H1 (cell line): ENCODE results near the gene NAV2. TPM values are rescaled to one million over a fixed set of nuclear protein-coding genes. Genes with fewer than 3 reads are reported as not detected.

ENCODE experiments used
- BACH1 ChIP-seq: IDR thresholded peaks from 2 replicates; pipeline ENCODE4 v1.6.1; 2012; ENCODE audit warnings: low read length, improper control_type of control experiment
- BRCA1 ChIP-seq: IDR thresholded peaks from 2 replicates; pipeline ENCODE4 v1.6.1; 2012; ENCODE audit warnings: low read depth, low read length, improper control_type of control experiment
- CHD2 ChIP-seq: IDR thresholded peaks from 2 replicates; pipeline ENCODE4 v1.6.1; 2012; ENCODE audit warnings: low read length, improper control_type of control experiment
- CTBP2 ChIP-seq: IDR thresholded peaks from 2 replicates; pipeline ENCODE4 v1.7.0; 2011; ENCODE audit warnings: borderline replicate concordance, mild to moderate bottlenecking, moderate library complexity, mixed read lengths, low read length; ENCODE audit not compliant: insufficient read depth, insufficient read length
- EZH2 ChIP-seq: fragments of 200-600 bp; sonication (generic); IDR thresholded peaks from 2 replicates; pipeline ENCODE4 v1.7.1; 2012; ENCODE audit warnings: low read depth, mild to moderate bottlenecking, moderate library complexity, low read length, inconsistent platforms; ENCODE audit not compliant: severe bottlenecking
- JUN ChIP-seq: IDR thresholded peaks from 2 replicates; pipeline ENCODE4 v1.6.1; 2011; ENCODE audit warnings: low read depth, mild to moderate bottlenecking, improper control_type of control experiment, low read length
- KDM1A ChIP-seq: fragments of 200-600, 300-600 bp; sonication (generic); IDR thresholded peaks from 2 replicates; pipeline ENCODE4 v1.7.1; 2016; ENCODE audit warnings: mild to moderate bottlenecking, low read length, borderline replicate concordance
- NRF1 ChIP-seq: IDR thresholded peaks from 2 replicates; pipeline ENCODE4 v1.6.1; 2011; ENCODE audit warnings: mild to moderate bottlenecking, low read depth, low read length, improper control_type of control experiment
- POLR2A ChIP-seq, 2 experiments: IDR thresholded peaks; 1 replicate in 1 of 2; 2 replicates in 1 of 2; pipeline ENCODE4 v1.6.1; 2011; ENCODE audit warnings: low read depth in 2 of 2, low read length in 2 of 2, mild to moderate bottlenecking in 2 of 2; ENCODE audit errors: control extremely low read depth in 1 of 2
- RXRA ChIP-seq: IDR thresholded peaks from 2 replicates; pipeline ENCODE4 v1.6.1; 2011; ENCODE audit warnings: low read depth, mild to moderate bottlenecking, low read length, moderate library complexity; ENCODE audit not compliant: insufficient read depth
- polyA plus RNA-seq, 7 experiments: library from polyadenylated mRNA; depleted of rRNA in 3 of 7; stranded (reverse) in 5 of 7; unstranded in 2 of 7; fragments of >200 nt in 5 of 7; fragments of 200-250 nt in 2 of 7; gene quantifications; 1 replicate in 5 of 7; 2 replicates in 1 of 7; 4 replicates in 1 of 7; pipeline versions ENCODE4 v1.2.1 to v1.2.3, GENCODE V29; 2011 to 2013; ENCODE audit warnings: missing spikeins in 2 of 7, mixed read lengths in 2 of 7
- total RNA-seq: library from RNA; stranded (reverse); fragmentation: NEBNext Ultra II Directional; extraction: Animal tissue kit (Norgen Biotek cat#: 25700); gene quantifications from 2 replicates; pipeline ENCODE4 v1.2.1, GENCODE V29; 2021
- TF ChIP-seq, protein P1 (sequence below), 3 experiments: IDR thresholded peaks; 1 replicate in 2 of 3; 2 replicates in 1 of 3; pipeline versions ENCODE4 v1.5.1 to v1.6.1; 2011; ENCODE audit warnings: low read length in 3 of 3, mild to moderate bottlenecking in 3 of 3, inconsistent platforms in 2 of 3, low read depth in 1 of 3, moderate library complexity in 1 of 3; ENCODE audit not compliant: insufficient read depth in 1 of 3; ENCODE audit errors: control extremely low read depth in 1 of 3

NAV2 gene
- total and polyA plus RNA-seq, 2 of the 8 experiments (the other 6 are each of a cell fraction or from before 2014, with no cell fraction given): 35.6 to 73.6 TPM

DNA sequence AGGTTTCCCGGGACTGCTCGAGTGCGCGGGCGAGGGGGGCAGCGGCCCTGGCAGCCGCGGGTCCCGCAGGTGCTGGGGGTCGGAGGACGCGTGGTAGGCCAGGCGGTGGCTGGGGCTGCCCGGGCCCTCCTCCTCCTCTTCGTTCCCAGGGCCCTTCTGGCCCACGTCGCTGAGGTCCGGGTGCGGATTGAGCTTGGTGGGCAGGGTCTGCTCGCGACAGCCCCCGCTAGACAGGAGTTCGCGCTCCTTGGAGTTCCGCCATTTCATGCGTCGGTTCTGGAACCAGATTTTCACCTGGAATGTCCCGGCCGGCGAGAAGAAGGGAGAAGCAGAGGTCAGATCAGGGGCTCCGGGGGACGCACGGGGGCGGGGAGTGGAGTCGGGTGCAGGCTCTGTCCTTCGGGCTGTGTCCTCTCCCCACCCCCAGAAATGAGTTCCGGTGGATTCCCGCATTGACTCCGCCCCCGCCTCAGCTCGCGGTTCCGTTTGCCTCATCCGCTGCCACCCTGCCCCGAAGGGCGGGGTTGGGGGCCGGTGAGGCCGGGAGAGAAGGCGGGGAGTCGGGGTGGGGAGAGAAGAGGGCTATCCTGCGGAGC is 443.7 kb downstream of the NAV2 start (continued):
- TF ChIP-seq EZH2: peak; percentile 80
- no peak for TF ChIP-seq POLR2A (IDR thresholded peaks at IDR 0.05; ENCODE audit: control extremely low read depth in 1 of 2, low read depth in 2 of 2, low read length in 2 of 2)
- no peak for TF ChIP-seq KDM1A
- TF ChIP-seq CHD2: peak; percentile 66
- TF ChIP-seq CTBP2: no peak
- no peak for TF ChIP-seq JUN
- TF ChIP-seq BRCA1: no peak
- no peak for TF ChIP-seq RXRA
- no peak for TF ChIP-seq BACH1
- no peak for TF ChIP-seq NRF1
- TF ChIP-seq, protein P1, sequence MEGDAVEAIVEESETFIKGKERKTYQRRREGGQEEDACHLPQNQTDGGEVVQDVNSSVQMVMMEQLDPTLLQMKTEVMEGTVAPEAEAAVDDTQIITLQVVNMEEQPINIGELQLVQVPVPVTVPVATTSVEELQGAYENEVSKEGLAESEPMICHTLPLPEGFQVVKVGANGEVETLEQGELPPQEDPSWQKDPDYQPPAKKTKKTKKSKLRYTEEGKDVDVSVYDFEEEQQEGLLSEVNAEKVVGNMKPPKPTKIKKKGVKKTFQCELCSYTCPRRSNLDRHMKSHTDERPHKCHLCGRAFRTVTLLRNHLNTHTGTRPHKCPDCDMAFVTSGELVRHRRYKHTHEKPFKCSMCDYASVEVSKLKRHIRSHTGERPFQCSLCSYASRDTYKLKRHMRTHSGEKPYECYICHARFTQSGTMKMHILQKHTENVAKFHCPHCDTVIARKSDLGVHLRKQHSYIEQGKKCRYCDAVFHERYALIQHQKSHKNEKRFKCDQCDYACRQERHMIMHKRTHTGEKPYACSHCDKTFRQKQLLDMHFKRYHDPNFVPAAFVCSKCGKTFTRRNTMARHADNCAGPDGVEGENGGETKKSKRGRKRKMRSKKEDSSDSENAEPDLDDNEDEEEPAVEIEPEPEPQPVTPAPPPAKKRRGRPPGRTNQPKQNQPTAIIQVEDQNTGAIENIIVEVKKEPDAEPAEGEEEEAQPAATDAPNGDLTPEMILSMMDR (IDR thresholded peaks at IDR 0.05; ENCODE audit: control extremely low read depth in 1 of 3, insufficient read depth in 1 of 3, low read depth in 1 of 3, low read length in 3 of 3): no peak
- TF ChIP-seq, all 59 proteins: peak for 14
